ENCODE measurements around the gene TOP3A. TPM values are rescaled to one million over a fixed set of nuclear protein-coding genes. Genes with fewer than 3 reads are reported as not detected.

TOP3A gene
- total RNA-seq, 1 experiment from 2014 or later, result 68.7 TPM

DNA sequence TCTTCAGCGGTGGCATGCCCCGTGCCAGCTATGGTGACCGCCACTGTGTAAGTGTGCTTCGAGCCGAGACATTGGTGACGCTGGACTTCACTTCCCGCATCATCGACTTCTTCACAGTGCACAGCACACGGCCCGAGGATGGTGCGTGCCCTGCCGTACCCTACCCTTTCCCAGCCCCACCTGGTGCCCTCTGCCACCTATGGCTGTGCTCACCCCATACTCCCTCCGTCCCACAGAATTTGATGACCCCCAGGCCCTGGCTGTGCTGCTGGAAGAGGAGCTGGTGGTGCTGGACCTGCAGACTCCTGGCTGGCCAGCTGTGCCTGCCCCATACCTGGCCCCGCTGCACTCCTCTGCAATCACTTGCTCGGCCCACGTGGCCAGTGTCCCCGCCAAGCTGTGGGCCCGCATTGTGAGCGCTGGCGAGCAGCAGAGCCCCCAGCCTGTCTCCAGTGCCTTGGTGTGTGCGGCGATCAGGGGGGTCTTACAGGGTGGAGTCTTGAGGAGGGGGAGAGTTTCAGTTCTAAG lies 79.9 kb downstream of the TOP3A start:
- Histone ChIP-seq H3K9me3 (ENCODE audit: control insufficient read depth, low read depth, low read length) (no peaks in the 10 kb centered on the region), H3K79me2 (ENCODE audit: insufficient read depth, low read length) (peaks cover 3% of the 10 kb centered on the region; the same call in 1 of the 2 replicates), H4K91ac (ENCODE audit: insufficient read length, low read depth, low read length) (no peak overlapping the region), H3K23ac (ENCODE audit: insufficient read length, low read depth, low read length) (no peak overlapping the region), H3K4ac (ENCODE audit: low read depth, low read length) (no peak overlapping the region), H3K27me3 (ENCODE audit: insufficient read depth, low read length) (no peaks in the 10 kb centered on the region), H2BK15ac (ENCODE audit: low read depth, low read length) (no peak overlapping the region), H3K79me1 (ENCODE audit: insufficient read depth, low read depth, low read length, poor library complexity, severe bottlenecking) (no peaks in the 10 kb centered on the region), H3T11ph (ENCODE audit: low read length) (no peak overlapping the region), H3K18ac (ENCODE audit: insufficient read length, low read depth, low read length) (no peak overlapping the region), H4K20me1 (ENCODE audit: control insufficient read depth, insufficient read depth, insufficient read length) (no peaks in the 10 kb centered on the region), H3K14ac (ENCODE audit: insufficient read depth, low read length) (no peak overlapping the region; the same call in 1 of the 2 replicates), H2AK5ac (ENCODE audit: insufficient read length, low read length) (no peak overlapping the region), H2AFZ (ENCODE audit: low read length) (no peak overlapping the region), H4K8ac (replicated peaks; ENCODE audit: insufficient read length, low read depth, low read length) (no peak overlapping the region), H3K9ac (ENCODE audit: extremely low read depth, insufficient read length, low read length) (no peak overlapping the region), H2BK5ac (ENCODE audit: insufficient read length, low read length) (no peak overlapping the region), H2BK20ac (ENCODE audit: low read depth, low read length, poor library complexity, severe bottlenecking) (no peak overlapping the region), H4K5ac (ENCODE audit: insufficient read length, low read depth, low read length) (no peak overlapping the region), H2BK120ac (ENCODE audit: low read depth, low read length, poor library complexity, severe bottlenecking) (no peak overlapping the region), H3K23me2 (ENCODE audit: insufficient read length, low read depth, low read length, poor library complexity, severe bottlenecking) (no peaks in the 10 kb centered on the region), H3K56ac (ENCODE audit: insufficient read length, low read depth, low read length) (no peak overlapping the region), H3K4me2 (ENCODE audit: insufficient read depth, insufficient read length, low read length) (no peak overlapping the region), H2BK12ac (ENCODE audit: insufficient read length, low read depth, low read length) (no peak overlapping the region), H3K4me1 (ENCODE audit: insufficient read depth, low read length) (no peaks in the 10 kb centered on the region), H3K27ac (ENCODE audit: insufficient read length, low read depth, low read length) (no peak overlapping the region)
- TF ChIP-seq, protein P1, sequence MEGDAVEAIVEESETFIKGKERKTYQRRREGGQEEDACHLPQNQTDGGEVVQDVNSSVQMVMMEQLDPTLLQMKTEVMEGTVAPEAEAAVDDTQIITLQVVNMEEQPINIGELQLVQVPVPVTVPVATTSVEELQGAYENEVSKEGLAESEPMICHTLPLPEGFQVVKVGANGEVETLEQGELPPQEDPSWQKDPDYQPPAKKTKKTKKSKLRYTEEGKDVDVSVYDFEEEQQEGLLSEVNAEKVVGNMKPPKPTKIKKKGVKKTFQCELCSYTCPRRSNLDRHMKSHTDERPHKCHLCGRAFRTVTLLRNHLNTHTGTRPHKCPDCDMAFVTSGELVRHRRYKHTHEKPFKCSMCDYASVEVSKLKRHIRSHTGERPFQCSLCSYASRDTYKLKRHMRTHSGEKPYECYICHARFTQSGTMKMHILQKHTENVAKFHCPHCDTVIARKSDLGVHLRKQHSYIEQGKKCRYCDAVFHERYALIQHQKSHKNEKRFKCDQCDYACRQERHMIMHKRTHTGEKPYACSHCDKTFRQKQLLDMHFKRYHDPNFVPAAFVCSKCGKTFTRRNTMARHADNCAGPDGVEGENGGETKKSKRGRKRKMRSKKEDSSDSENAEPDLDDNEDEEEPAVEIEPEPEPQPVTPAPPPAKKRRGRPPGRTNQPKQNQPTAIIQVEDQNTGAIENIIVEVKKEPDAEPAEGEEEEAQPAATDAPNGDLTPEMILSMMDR (conservative IDR thresholded peaks at IDR 0.05), result no peak
- H3K4me3 Mint-ChIP-seq, result no peak overlapping the region
- no CpG with 5 or more reads among the region's 22 CpGs for WGBS (ENCODE audit: extremely low coverage, insufficient read length, low lambda C conversion rate)
- no peaks in the 10 kb centered on the region for H3K9me3 Mint-ChIP-seq
- no peaks in the 10 kb centered on the region for H3K27me3 Mint-ChIP-seq (ENCODE audit: low read depth)
- peaks cover 20 to 61% (median 61%) of the 10 kb centered on the region in 3 experiments for H3K36me3 Mint-ChIP-seq (ENCODE audit: insufficient read depth in 1 of 3, low read depth in 3 of 3)
- H3K4me1 Mint-ChIP-seq, result peaks cover 3 to 8% of the 10 kb centered on the region in 2 experiments; a peak in 3 of 4 replicates
- H3K27ac Mint-ChIP-seq, result peak overlapping the region in 2 of 3 experiments; percentile 39 to 85; a peak in 2 of 7 replicates
- no peak for DNase-seq
